Tibial nerve (tissue), 4 donors: Measurements from ENCODE around the gene AGPAT2. TPM values are rescaled to one million over a fixed set of nuclear protein-coding genes. Genes with fewer than 3 reads are reported as not detected.

Experiments used
- DNase-seq, 2 donors: peaks; one replicate each; pipeline ENCODE4 v3.0.0-alpha.2; 2019; ENCODE audit warnings: low spot score in 2 of 2
- H3K27ac ChIP-seq, 4 donors: fragments of 200-600 bp; sonication (generic) in 3 of 4; one replicate each; pipeline ENCODE4 v1.5.1; 2017 to 2019; ENCODE audit warnings: mild to moderate bottlenecking in 1 of 4
- H3K27me3 ChIP-seq, 2 donors: fragments of 200-600 bp; sonication (generic) in 1 of 2; one replicate each; pipeline versions ENCODE4 v1.5.1 to v1.6.0; 2017 to 2019
- H3K36me3 ChIP-seq, 3 donors: fragments of 200-600 bp; sonication (generic); one replicate each; pipeline ENCODE4 v1.5.1; 2018 to 2019
- H3K4me1 ChIP-seq, 4 donors: fragments of 200-600 bp; sonication (generic) in 3 of 4; one replicate each; pipeline ENCODE4 v1.5.1; 2017 to 2019
- H3K4me3 ChIP-seq, 4 donors: fragments of 200-600 bp; sonication (generic) in 3 of 4; one replicate each; pipeline ENCODE4 v1.5.1; 2017 to 2019; ENCODE audit warnings: mild to moderate bottlenecking in 1 of 4, moderate library complexity in 1 of 4
- H3K9me3 ChIP-seq, 4 donors: fragments of 200-600 bp; sonication (generic) in 3 of 4; one replicate each; pipeline ENCODE4 v1.5.1; 2017 to 2019
- EP300 ChIP-seq, 2 donors: sonication (generic); formaldehyde crosslinking; IDR thresholded peaks; one replicate each; pipeline ENCODE4 v1.6.1; 2017; ENCODE audit warnings: antibody characterized with exemption in 2 of 2, mild to moderate bottlenecking in 1 of 2
- POLR2A ChIP-seq, 2 donors: fragments of 450-650 bp; IDR thresholded peaks; one replicate each; pipeline ENCODE4 v1.6.1; 2017; ENCODE audit warnings: antibody characterized with exemption in 2 of 2, mild to moderate bottlenecking in 2 of 2, moderate library complexity in 2 of 2
- WGBS, 2 donors: methylation state at CpG; one replicate each; pipeline ENCODE4 v1.1.5; 2018; 5-methylcytosine and 5-hydroxymethylcytosine counted together
- total RNA-seq, 4 donors: library from RNA; depleted of rRNA; stranded (reverse); fragments of >200 nt; gene quantifications; one replicate each; pipeline ENCODE4 v1.1.0, GENCODE V29; 2016
- TF ChIP-seq, protein P1 (sequence below), 5 experiments: fragments of 200-600 bp in 3 of 5; fragments of 450-650 bp in 2 of 5; sonication (generic) in 3 of 5; IDR thresholded peaks; one replicate each; pipeline ENCODE4 v1.5.1; 2016 to 2019; ENCODE audit warnings: antibody characterized with exemption in 5 of 5, mild to moderate bottlenecking in 3 of 5, moderate library complexity in 2 of 5

AGPAT2 gene
- total RNA-seq, 4 donors from 2014 or later = 79.6 to 292 (median 151) TPM

DNA sequence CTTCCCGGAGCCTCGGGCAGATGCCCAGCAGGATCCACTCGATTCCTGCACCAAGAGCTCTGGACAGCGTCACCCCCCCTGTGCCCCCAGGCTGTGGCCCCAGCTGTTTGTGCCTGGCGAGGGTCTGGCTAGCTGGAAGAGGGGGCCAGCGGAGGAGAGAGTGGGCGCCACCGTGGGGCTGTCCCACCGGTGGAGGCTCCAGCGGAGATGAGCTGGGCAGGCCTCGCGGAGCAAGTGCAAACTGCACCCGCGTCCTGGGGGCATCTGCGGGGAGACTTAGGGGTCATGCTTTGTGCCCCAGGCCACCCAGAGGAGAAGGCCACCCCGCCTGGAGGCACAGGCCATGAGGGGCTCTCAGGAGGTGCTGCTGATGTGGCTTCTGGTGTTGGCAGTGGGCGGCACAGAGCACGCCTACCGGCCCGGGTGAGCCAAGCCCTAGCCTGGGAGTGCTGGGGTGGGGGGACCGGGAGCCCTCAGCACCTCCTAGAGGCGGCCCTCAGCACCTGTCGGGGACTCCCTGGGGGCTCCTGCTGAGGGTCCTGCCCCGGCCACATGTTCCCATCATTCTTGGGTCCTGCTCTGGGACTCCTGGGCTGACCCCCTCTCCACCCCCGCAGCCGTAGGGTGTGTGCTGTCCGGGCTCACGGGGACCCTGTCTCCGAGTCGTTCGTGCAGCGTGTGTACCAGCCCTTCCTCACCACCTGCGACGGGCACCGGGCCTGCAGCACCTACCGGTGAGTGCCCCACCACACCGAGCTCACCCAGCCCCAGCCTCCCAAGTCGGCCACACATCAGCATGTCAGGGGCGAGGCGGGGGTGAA, 19.1 kb downstream of the AGPAT2 start:
- no peak for DNase-seq
- H3K4me1 ChIP-seq = peaks cover 0 to 27% (median 7%) of the 10 kb centered on the region in 4 donors
- H3K4me3 ChIP-seq = peak overlapping the region in 2 of 4 donors; percentile 7 to 56
- peaks cover 0 to 2% (median 0%) of the 10 kb centered on the region in 3 donors for H3K36me3 ChIP-seq
- H3K9me3 ChIP-seq = no peaks in the 10 kb centered on the region
- 70 to 71% methylated on average over 19 to 33 of the region's 40 CpGs for WGBS, 2 donors
- no peak overlapping the region for H3K27ac ChIP-seq
- H3K27me3 ChIP-seq = peaks cover 0 to 64% of the 10 kb centered on the region in 2 donors
- TF ChIP-seq, protein P1, sequence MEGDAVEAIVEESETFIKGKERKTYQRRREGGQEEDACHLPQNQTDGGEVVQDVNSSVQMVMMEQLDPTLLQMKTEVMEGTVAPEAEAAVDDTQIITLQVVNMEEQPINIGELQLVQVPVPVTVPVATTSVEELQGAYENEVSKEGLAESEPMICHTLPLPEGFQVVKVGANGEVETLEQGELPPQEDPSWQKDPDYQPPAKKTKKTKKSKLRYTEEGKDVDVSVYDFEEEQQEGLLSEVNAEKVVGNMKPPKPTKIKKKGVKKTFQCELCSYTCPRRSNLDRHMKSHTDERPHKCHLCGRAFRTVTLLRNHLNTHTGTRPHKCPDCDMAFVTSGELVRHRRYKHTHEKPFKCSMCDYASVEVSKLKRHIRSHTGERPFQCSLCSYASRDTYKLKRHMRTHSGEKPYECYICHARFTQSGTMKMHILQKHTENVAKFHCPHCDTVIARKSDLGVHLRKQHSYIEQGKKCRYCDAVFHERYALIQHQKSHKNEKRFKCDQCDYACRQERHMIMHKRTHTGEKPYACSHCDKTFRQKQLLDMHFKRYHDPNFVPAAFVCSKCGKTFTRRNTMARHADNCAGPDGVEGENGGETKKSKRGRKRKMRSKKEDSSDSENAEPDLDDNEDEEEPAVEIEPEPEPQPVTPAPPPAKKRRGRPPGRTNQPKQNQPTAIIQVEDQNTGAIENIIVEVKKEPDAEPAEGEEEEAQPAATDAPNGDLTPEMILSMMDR (IDR thresholded peaks at IDR 0.05) = no peak
- no peak for TF ChIP-seq POLR2A (IDR thresholded peaks at IDR 0.05)
- no peak for TF ChIP-seq EP300 (IDR thresholded peaks at IDR 0.05)

DNA sequence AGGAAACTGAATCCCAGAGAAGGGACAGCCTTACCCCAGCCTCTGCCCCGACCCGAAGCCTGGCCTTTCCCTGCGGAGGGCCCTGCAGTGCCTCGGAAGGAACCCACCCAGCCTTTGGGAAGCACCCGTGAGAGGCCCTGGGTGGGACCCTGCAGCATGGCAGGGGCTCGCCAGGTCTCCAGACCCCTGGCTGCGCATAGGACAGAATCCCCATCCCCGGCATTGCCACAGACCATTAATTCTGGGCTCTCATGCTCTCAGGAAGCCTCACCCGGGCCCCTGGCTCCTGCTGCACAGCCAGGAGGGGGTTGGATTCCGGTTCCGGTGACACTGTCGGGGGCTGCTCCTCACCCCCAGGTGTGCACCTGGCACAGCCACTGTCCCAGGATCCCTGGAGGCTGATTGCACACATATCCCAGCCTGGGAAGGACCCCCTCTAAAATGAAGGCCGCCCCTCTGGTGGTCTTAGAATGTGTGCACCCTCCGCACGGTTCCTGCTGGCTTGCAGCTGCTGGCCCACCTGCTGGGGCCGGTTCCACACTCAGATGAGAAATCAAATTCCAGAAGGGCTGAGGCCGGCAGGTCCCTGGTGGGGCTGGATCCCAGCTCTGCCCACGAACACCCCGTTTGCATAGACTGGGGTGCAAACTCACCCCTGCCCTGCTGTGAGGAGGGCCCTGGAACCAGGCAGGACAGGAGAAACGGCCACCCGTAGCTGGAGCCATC, 19.9 kb downstream of the AGPAT2 start:
- Histone ChIP-seq H3K4me3 (peak overlapping the region in 3 of 4 donors; percentile 7 to 56 (median 9)), H3K36me3 (no peaks in the 10 kb centered on the region), H3K27ac (no peak overlapping the region), H3K27me3 (peaks cover 0 to 69% of the 10 kb centered on the region in 2 donors), H3K9me3 (no peaks in the 10 kb centered on the region), H3K4me1 (peaks cover 0 to 27% (median 7%) of the 10 kb centered on the region in 4 donors)
- 71% methylated on average over 11 to 17 of the region's 21 CpGs for WGBS, 2 donors
- no peak for TF ChIP-seq EP300 (IDR thresholded peaks at IDR 0.05)
- TF ChIP-seq, protein P1 (IDR thresholded peaks at IDR 0.05) = no peak
- TF ChIP-seq POLR2A (IDR thresholded peaks at IDR 0.05) = no peak
- DNase-seq = no peak

DNA sequence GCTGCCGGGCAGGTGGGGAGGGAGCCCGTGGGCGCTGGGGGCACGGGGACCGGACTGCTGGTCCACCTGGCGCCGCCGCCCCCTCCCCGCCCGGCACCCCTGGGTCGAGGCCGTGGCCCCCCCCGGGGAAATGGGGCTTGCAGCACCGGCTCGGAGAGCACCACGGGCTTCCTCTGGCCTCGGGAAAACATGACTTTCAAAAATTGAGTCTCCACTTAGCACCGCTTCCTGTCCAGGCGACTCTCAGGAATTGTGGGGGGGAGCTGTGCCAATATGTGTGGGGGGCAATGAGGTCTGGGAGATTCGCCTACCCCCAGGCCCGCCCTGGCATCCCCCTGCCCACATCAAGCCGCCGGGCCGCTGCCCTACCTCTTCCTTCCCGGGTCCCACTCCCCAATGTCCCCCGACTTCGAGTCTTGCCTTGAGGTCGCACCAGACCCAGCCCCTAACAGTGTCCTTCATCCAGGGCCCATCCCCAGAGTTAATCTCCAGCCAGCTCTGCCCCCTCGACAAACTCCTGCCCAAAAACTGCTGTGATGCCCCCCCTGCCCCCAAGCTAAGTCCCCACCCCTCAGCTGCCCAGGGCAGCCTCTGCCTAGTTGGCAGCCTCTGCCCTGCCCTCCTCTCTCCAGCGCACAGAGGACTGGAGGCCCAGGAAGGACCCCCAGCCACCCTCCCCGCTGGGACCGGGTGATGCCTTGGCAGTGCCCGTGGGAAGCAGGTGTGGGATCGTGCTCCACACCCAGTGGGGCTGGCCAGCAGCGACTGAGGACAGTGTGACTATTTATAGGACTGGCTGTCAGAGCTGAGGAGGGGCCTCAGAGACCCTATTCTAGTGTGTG, 20.7 kb downstream of the AGPAT2 start:
- no peaks in the 10 kb centered on the region for H3K9me3 ChIP-seq
- WGBS, 2 donors = 38 to 41% methylated on average over 15 of the region's 35 CpGs
- peak overlapping the region in 1 of 4 donors; percentile 44 for H3K27ac ChIP-seq
- DNase-seq = no peak
- H3K27me3 ChIP-seq = peaks cover 0 to 69% of the 10 kb centered on the region in 2 donors
- H3K4me1 ChIP-seq = peaks cover 0 to 25% (median 6%) of the 10 kb centered on the region in 4 donors
- TF ChIP-seq, protein P1 (IDR thresholded peaks at IDR 0.05) = no peak
- no peak for TF ChIP-seq POLR2A (IDR thresholded peaks at IDR 0.05)
- no peak for TF ChIP-seq EP300 (IDR thresholded peaks at IDR 0.05)
- peak overlapping the region in 3 of 4 donors; percentile 15 to 56 (median 19) for H3K4me3 ChIP-seq
- no peaks in the 10 kb centered on the region for H3K36me3 ChIP-seq

DNA sequence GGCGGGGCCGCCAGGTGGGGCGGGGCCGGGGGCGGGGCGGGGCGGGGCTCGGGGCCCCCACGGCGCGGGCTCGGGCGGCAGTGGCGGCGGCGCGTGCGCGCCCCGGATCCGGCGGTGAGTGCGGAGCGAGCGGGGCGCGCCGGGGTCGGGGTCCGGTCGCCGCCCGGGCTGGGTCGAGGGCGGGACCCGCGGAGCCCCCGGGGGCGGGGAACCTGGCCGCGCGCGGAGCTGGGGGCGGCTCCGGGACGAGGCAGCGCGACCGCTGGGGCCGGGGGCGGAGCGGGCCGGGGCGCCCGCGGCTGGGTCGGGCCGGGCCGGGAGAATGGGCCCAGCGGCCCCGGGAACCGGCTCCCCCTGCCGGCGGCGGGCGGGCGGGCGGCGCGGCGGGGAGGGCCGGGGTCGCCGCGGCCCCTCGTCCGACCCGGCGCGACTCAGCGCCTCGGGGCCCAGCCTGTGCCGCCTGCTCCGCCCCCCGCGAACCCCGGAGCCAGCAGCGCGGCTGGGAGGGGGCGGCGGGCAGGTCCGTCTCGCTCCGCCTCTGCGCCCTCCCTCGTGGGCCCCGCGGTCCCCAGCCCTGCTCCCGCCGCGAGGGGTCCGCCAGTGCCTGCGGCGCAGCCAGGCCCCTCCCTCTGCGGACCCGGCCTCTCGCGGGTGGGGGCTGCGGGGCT, 21.4 kb downstream of the AGPAT2 start:
- Histone ChIP-seq H3K4me3 (peak overlapping the region in 3 of 4 donors; percentile 15 to 56 (median 27)), H3K27ac (peak overlapping the region in 1 of 4 donors; percentile 44), H3K9me3 (no peaks in the 10 kb centered on the region), H3K36me3 (no peaks in the 10 kb centered on the region), H3K27me3 (peaks cover 0 to 69% of the 10 kb centered on the region in 2 donors), H3K4me1 (peaks cover 0 to 20% (median 4%) of the 10 kb centered on the region in 4 donors)
- DNase-seq = no peak
- TF ChIP-seq, protein P1 (IDR thresholded peaks at IDR 0.05) = peak in 3 of 5 experiments; percentile 11 to 25 (median 17)
- no peak for TF ChIP-seq EP300 (IDR thresholded peaks at IDR 0.05)
- 0 to 2% methylated on average over 14 to 37 of the region's 109 CpGs for WGBS, 2 donors
